HG03196 (cell line): ENCODE measurements around the gene DCLK3.
A peak's percentile ranks its signal among the peaks of the same experiment; 100 is the strongest.

Source experiments
- ATAC-seq: cut with Tn5 transposase; IDR thresholded peaks from one replicate; pipeline ENCODE4 v1.9.1; 2021; ENCODE audit not compliant: unreplicated experiment

DCLK3 gene

DNA sequence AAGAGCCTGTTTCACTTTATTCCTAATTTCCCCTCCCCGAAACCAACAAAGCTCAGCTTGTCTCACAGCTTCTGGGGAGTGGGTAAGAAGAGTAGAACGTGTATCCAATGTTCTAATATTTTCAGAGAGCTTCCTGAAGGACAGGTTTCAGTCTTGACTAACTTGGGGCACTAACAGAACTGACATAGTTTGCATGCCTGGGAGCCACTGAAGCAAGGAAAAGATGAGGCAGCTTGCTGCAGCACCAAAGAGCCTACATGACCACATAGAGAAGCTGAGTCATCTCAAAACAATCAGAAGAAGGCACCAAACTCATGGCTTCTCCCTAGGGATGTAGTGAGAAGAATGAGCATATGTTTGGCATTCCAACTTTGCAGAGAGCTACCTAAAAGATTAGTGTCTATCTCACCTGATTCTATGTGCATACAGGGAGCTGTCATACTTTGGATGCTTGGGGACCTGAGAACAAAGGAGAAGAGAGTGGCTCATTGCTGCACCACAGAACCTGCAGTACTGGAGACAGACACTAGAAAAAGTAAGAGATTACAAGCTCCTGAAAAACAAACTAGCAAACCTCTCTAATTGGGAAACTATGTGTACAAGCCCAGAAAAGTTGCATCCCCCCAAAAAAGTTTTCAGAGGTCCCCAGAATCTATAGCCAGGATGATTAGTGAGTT is 86.9 kb downstream of the DCLK3 start:
- peak; percentile 73 for ATAC-seq

DNA sequence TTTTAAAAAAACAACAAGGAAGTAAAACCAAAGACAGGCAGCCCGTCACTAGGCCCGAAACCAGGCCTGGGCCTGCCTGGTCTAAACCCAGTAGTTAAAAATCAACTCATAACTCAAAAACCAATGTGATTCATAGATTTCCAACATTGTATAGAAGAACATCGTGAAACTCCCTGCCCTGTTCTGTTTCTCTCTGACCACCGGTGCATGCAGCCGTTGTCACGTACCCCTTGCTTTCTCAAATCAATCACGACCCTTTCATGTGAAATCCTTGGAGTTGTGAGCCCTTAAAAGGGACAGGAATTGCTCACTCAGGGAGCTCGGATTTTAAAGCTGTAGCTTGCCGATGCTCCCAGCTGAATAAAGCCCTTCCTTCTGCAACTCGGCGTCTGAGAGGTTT is 89.5 kb downstream of the DCLK3 start:
- no peak for ATAC-seq

DNA sequence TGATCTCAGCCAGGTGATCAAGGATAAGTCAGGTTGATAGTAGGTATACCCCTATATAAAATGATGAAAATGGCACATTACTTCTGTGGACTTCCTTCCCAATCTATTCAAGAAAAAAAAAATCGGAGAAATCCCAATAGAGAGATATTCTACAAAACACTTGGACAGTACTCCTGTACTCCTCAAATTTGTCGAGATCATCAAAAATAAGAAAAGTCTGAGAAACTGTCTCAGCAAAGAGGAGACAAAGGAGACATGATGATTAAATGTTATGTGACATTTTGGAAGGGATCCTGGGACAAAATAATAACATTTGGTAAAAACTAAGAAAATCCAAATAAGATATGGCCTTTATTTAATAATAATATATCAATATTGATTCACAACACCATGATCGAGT is 94.6 kb downstream of the DCLK3 start:
- no peak for ATAC-seq

DNA sequence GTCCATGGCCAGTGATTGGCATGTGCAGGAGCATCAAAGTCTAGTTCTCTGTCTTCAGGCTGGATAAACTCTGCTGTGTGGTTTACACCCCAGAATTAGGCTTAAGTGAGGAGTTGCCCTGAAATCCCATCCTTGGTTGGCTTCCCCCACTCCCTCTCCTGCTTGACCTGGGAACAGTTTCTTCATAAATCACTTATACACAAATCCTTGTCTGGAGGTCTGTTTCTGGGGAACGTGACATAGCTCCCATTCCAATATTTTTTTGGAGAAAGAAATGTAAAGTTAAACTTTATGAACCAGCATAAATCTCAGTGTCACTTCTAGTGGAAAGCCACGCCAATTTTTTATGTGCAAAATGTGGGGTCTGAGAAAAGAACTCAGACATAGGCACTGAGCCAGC is 98.2 kb downstream of the DCLK3 start:
- no peak for ATAC-seq

DNA sequence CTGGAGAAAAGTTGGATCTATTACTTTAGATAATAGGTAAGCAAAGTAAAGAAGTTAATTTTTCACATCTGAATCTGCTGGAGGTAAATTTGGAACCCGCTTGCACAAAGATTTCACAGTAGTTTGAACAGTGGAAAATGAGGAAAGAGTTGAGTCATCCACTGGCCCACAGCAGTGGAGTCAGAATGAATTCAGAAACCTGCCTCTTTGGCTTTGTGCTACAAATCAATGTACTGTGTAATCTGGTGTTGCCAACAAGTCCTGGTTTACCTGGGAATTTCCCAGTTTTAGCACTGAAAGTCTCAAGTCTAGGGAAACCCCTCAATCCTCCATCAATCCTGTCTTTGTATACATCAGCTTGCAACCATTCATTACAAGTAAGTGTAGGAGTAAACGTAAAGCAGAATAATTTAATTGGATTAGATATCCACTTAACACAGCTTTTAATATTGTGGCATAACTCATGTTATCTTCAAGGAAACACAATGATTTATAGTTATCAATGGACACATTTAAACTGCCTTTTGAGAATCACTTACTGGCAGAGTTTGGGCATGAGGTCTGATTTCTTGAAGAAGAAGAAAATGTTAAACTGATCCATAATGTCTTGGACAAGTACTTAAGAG is 100.6 kb downstream of the DCLK3 start:
- ATAC-seq: no peak

DNA sequence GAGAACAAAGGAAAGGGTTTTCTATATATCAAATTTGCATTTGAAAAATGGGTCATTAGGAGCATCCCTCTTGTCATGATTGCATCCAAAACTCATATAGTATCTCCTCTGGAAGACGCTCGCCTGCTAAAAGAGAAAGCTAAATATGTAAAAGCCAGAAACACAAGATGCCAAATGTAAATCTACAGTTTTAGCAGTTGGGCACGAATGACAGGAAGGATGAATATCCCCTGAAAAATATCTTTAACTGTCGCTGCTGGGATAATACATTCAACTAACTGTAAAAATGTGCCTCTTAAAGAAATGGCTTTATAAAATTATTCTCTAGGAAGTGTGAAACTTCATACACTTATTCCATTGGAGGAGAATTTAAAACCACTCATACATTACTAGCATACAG is 101.7 kb downstream of the DCLK3 start:
- no peak for ATAC-seq
